ENCODE measurements around the gene ARHGAP22.

DNA sequence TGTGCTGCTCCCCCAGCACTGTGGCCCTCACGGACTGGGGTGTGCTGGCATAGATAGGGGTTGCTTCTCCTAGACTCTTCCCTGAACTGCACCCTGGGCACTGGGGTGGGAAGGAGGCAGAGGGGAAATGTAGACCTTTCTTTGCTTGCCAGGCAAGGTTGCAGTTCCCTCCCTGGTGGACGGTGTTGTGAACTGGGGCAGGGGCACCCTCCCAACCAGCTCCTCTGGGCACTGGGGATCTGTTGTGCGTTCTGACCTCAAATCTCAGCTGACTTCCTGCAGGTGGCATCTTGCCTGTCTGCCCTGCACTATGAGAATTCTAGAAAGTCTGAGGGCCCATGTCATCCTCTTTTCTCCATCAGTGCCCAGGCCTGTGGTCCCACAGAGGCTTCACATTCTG lies 53.9 kb downstream of the ARHGAP22 start:
- TF ChIP-seq CTCF (IDR thresholded peaks at IDR 0.05) (no peak), POLR2A (IDR thresholded peaks at IDR 0.05) (no peak)
